SW480 (cell line): ENCODE results near the gene RALY.
"Not testable (repeated sequence)": the region's sequence is repeated elsewhere in the genome, so short reads cannot be mapped to it uniquely, and the experiment has no call there.

Experiments
- DNase-seq: peaks from one replicate; pipeline ENCODE4 v3.0.0-alpha.2; 2016; ENCODE audit warnings: low spot score

The RALY gene

DNA sequence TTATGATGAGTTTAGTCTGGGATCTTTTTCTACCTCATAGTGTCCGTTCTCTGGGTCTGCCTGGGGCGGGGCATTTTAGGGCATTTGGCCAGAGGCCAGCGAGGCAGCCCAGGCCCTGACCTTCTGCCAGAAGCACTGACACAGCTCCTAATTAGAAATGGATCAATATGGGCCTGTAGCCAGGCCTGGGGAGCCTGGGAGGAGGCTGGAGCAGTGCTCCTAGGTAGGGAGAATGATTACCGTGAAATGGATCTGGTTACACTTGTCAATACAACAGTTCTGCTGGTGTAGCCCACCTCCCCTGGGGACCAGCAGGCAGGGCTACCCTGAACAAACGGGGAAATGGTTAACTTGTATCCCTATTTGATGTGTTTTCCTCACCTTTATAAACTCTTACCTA is 23.0 kb downstream of the RALY start:
- no peak for DNase-seq

DNA sequence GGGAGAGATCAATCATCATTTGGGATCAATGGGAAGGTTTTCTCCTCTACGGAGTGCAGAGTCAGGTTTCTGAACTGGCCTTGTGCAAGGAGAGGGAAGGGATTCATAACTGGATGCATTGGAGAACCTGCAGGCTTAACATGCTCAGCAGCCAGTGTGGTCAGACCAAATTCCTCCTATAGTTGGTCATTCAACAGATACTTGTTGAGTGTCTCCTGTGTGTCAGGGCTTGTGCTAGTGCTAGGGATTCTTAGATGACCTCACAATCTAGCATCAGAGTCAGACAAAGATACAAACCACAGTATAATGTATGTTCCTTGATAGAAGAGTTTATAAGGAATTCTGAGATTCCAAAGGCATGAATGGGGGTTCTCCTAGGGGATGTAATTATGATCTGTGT is 23.9 kb downstream of the RALY start:
- DNase-seq = peak; percentile 44

DNA sequence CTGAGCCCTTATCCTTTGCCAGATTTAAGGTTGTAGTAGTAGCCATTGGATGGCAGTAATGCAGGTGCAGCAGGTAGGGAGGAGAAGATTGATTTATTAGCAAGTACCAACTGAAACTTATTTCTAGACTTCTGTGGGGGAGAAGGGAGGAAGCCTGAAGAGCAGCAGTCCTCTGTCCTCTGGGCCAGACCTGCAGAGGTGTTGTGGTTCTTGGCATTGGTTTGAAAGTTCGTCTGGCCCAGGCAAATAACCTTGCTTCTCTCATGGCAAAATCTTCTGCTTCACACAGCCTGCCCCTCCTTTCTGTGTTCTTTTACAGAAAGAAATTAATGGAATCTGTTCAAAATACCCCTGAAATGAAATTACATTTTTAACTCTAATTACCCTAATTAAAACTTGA is 24.5 kb downstream of the RALY start:
- no peak for DNase-seq

DNA sequence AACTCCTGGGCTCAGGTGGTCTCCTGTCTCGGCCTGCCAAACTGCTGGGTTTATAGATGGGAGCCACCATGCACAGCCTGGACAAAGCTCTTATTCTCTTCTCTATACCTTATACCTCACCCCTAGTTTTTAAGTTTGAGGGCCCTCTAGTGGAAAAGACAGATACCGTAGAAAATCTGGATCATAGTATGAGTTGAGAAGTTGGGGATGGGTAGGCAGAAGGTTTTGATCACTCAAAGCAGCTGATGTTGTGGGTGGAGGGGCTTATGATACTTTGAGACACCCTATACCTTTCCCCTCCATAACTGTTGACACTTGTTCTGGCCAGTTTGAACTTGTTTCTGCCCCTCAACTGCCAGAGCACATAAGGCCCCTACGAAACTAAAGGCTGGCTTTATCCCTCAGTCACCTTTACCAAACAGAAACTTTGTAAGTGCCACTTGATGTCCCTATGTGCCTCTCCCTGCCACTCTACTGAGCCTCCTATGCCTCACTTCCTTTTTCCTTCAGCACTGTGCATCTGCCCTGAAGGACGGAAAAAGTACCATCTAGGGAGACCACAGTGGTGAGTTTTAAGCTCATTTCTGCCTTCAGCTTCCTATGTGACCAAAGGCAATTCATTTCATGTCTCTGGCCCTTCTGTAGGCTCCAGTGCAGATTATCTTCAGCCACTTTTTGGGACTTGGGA is 28.6 kb downstream of the RALY start:
- DNase-seq = peak; percentile 76

DNA sequence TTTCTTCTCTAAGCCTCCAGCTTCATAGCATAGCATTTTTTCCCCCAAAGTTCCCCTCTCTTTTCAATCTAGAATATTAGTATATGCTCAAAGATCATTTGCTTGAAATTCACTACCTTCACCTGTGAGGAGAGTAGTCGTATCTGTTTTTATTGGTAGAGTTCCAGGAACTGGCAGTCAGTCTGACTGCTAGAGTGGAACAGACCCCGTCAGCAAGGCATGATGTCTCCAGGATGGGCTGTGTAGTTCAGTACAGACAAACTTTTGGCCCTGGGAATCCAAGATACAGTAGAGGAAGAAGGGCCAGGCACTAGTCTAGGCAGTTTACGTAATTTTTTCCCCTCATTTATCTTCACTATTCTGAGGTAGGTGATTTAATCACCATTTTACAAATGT is 29.1 kb downstream of the RALY start:
- DNase-seq = no peak

DNA sequence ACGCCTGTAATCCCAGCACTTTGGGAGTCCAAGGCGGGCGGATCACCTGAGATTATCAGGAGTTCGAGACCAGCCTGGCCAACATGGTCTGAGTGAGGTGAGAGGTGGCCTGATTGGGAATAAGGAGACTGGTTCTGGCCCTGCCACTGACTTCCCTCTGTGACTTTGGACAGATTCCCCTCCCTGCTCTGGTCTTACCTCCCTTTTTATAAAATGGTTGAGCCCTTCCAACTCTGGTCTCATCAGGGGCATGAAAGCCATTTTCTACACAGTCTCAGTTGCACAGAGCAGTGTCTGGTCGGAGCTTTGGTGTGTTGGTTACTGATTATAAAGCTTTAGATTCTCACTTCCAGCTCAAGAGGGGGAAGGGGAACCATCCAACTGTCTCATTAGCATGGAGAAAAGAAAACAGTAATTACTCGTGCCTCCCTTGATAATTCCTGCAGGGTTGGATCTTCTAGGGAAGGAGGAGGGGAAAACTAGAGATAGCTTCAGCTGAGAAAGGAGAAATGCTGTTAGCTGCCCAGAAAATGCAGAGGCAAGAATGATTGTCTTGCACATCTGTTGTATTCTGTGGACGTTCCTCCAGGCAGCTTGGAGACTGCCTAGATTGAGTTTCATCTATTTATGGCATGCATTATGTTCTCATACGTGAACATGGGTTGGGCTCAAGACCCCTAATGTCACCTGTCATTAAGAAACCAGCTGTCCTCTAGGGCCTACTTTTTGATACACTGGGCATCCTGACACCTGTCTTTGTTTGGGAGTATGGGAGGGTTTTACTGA is 30.4 kb downstream of the RALY start:
- DNase-seq = no peak

DNA sequence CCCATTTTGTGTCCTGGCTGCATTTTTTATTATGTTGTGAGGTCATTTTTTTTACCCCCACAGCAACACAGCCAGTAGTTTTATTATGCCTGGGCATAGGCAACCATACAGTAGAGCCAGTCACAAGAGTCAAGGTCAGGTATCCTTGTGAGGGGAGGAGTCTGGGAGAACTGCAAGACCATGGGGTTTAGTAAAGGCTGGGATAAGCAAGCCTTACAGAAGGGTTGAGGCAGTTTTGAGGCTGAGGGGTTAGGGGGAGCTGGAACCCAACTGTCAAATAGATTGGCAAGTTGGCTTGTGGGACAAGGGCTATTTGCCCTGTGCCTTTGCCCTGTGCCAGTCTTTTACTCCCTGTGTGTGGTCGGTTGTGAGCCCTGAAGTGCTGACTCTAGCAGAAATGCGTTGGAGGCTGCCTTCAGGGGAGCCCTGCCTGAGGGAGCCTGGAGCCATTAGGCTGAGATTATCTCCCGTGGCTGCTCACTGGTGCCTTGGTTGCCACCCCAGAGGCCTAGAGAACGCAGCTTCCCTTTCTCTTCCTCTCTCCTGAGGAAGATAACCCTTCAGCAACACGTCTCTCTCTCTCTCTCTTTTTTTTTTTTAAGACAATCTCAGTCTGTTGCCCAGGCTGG is 31.1 kb downstream of the RALY start:
- no peak for DNase-seq

DNA sequence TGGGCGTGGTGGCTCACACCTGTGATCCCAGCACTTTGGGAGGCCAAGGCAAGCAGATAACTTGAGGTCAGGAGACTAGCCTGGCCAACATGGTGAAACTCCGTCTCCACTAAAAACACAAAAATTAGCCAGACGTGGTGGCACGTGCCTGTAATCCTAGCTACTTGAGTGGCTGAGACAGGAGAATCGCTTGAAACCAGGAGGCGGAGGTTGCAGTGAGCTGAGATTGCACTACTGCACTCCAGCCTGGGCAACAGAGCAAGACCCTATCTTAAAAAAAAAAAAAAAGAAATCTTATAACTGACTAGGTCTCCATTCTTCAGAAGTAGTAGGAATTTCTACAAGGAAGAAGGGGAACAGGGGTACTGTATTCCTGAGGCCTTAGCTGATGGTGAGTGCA is 34.3 kb downstream of the RALY start:
- DNase-seq = not testable (repeated sequence)

DNA sequence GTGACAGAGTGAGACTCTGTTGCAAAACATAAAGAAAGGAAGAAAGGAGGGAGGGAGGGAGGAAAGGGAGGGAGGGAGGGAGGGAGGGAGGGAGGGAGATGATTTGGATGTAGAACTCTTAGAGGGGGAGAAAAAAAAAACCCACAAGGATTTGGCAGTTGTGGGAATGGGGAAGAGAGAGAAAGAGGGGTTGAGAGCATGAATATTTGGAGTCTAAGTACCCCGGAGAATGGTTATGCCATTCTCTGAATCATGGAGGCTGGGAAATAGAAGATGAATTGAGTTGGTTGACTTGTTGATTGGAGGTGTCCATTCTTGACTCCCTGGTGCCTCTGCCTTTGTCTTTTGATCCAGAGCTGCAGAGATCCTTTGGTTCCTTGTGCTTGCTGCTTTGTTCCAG is 35.7 kb downstream of the RALY start:
- no peak for DNase-seq

DNA sequence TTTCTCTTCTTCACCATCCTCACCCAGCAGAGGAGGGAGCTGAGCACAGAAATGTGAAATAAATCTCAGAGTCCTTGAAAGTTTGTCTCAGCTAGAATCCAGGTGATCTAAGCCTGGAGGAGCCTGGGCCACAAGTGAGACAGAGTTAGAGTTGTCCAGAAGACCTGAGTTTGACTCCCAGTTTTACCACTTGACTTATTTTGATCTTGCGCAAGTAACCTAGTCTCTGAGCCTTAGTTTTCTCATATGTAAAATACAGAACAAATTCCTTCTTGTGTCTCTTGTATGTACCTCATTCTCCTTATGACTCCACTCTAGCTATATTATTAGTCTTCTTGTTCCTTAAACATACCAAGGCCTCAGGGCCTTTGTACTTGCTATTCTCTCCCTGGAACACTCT is 36.7 kb downstream of the RALY start:
- no peak for DNase-seq

DNA sequence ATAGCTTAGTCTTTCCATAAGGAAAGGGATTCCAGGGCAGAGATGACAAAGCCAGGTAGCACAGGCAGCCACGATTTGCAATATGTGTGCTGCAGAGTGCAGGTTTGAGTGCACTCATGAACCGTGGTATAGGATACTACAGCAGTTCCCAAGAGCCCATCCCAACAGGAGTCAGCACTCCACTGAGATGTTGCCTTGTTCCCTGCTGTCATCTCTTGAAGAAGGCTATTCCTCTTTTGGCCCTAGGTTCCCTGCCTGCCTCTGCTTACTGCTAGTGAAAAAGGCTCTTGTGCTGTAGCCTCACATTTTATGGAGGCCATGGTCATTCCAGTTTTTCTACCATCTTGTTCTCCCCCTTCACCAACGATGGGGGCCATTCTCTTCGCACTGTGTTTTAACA is 40.2 kb downstream of the RALY start:
- no peak for DNase-seq

DNA sequence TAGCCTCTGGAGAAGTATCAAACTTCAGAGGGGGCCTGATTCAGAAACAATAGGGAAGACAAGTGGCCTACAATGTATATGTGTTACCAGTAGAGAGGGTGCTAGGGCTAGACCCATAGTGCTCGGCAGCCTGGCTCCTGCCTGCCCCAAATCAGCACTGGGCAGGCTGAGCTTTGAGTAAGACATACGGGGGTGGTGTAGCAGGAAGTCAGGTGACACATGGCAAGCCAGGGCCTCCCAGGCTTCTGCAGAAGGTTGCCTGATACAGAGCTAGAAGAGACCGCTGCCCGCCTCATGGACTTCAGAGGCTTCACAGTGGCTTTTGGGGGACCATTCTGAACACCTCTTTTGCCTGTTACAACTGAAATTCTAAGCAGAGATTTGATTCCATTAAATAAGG is 43.4 kb downstream of the RALY start:
- DNase-seq = no peak

DNA sequence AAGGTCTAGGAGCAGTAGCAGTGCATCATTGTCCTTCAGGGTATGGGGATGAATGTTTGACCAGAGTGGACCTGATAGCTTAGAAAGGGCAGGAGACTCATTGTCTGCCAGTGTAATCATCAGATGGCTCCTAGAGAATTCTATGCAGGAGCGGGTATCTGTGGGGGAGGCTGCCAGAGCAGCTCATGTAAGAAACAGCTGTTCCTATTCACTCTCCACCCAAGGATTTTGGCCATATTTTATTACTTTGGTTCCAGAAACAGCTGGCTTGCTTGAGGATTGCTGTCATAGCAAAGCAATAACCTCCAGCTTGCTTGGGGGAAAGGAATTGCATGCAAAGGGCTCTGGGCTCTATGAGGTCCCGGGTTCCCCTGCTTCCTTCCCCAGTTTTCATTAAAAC is 44.1 kb downstream of the RALY start:
- no peak for DNase-seq

DNA sequence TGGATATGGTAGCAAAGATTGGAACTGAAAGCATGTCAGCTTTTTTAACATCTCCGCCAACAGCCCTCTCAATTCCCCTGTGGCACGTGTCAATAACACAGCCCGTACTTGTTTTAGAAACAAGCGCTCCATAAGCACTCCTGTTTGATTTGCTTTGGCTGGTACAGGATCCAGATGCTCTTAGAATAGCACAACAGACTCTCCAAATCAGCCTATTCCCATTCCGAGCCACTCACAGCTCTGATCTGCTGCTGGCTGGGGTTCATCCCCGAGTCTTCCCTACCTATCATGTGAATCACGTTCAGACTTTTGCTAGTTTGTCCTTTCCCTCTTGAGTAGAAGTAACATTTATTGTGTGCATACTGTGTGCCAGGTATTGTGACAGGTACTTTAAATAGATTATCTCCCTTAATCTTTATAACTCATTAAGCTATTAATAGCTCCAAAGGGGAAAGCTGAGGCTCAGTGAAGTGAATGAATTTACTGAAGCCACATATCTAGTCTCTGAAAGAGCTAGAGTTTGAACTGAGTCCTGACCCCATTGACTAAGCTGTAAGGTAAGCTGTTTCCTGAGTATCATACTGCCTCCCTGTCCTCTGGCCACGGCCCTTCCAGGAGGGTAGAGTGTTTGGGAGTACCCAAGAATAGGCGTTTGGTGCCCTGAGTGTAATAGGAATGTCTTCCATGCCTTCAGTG is 46.7 kb downstream of the RALY start:
- no peak for DNase-seq

DNA sequence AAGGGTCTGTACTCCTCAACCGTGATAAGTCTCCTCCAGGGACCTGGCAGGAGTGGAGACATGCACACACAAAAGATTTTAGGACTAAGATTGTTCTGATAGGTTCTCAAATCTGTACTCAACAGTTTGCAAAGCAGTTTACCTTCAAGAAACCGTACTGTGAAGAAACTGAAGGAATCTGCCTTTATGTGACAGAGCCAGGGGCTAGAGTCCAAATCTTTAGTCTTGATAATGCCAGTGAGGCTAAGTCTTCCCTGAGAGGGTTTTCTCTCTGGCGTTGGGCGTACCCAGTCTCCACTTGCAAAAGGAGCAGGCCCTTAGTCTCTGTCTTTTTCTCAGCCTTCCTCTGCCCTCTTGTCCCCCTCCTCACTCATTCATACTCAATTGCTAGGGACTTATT is 47.5 kb downstream of the RALY start:
- DNase-seq = no peak

DNA sequence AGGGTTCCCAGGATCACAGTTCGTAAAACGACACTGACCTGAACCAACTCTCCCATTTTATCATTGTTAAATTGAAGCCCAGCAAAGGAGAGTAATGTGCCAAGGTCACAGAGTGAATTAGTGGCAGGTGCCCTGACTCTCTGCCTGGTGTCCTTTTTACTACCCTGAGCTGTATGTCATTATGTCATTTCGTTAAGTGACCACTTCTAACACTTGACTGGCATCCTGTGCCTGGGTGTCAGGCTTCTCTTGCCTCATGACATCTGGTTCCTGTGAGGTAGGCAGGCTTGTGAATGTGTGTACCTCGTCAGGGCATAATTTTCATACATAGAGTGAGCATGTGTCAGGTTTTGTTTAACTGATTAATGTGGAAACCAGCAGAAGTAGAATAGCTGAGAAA is 48.6 kb downstream of the RALY start:
- no peak for DNase-seq

DNA sequence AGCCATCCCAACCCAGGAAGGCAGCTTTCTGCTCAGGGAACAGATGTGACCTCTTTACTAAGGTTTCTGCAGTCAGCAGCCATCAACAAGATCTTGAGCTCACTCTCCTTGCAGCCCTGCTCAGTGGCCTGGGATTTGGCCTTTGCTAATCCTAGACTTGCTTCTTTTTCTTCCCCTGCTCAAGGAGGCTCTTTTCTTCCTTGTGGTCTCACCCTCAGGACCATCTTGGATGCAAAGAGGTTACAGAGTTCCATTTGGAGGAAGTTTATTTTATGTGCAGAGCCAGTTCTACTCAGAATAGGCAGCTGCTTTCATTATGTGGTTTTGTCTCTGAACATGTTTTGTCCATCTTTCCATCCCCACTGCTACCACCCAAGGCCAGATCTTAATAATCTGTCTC is 49.3 kb downstream of the RALY start:
- DNase-seq = no peak

DNA sequence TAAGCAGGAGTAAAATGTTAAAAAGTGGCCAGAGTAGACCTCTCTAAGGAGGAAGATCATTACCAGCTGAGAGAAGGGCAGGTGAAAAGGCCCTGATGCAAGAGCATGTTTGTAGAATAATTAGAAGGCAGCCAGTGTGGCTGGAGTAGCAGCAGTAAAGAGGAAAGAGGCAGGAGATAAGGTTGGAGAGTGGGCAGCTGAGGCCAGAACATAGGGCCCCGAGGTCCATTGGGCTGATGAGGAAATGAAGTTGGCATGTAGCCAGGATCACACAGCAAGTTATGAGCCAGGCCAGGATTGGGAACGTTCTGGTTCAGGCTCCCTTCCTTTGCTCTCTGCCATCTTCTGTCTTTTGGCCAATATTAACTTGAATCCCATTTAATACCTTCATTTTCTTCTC is 51.6 kb downstream of the RALY start:
- no peak for DNase-seq

DNA sequence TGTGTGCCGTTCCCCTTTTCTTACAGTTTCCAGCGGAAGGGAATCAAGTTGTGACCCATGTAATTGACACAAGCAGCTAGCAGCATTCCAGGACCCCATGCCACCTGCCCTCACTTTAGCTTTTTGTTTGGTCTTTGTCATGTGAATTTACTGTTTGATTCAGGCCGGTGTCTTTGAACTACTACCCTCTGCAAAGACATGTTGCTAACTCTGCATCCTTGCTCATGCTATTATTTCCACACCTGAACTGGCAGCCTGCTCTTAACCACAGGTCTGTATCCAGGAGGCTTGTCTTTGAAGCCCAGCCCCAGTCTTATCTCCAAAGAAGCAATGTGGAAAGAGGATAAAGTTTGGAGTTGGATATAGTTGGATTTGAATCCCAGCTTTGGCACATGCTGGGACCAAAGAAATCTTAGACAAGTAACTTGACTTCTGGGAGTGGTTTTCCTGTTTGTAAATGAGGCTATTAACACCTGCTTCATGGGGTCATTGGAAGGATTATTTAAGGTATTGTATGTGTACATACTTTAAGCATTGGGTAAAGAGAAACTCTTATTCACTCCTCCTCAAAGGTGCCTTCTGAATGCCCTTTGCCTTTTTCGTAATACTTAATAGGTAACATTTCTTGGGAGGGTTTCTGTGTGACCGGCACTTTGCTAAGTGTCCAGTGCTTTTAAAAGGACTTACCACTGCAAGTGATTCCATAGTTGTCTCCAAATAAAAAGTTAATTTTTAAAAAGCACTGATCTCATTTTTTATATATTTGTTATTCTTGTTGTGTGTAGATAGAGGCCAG is 52.4 kb downstream of the RALY start:
- DNase-seq = no peak

DNA sequence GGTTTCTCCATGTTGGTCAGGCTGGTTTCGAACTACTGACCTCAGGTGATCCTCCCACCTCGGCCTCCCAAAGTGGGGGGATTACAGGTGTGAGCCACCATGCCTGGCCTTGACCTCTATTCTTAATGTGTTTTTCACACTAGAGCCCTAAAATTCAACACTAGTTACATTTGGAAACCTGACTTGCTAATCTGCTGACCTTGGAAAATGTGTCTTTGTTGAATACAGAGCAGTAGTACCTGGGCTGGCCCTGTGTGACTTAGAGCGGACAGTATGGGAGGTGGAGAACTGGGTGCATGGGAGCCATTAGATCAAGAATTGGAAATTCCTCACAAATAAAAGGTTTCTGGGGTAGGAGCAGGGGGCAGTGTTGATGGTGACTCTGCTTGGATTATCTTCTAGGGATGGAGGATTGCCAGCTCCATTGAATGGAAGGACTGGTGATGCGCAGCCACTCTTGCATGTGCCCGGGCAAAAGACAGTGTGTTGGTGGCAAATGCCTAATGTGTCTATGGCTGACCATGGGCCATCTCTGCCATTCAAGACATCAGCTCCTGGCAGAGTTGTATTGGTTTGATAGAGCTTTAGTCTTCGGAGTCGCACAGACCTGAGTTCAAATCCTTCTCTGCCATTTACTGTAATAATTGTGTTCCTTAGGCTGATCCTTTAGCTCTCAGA is 53.4 kb downstream of the RALY start:
- no peak for DNase-seq

DNA sequence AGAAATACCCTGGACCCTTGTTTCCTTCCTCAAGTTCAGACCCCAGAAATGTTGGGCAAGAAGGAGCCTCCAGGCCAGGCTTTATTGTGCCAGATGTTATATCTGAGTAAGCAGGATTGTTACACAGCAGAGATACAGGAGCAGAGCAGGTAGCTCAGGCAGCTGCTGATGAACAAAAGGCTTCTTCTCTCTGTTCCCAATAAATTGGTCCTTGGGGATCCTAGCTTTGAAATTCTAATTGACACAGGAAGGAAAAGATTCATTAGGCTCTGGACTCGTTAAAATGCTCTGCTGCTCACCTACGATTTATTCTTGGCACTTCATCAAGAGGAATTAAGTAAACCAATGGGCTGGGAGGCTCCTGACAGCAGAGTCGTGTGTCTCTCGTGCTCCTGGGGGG is 54.2 kb downstream of the RALY start:
- no peak for DNase-seq
